ENCODE measurements around the gene TRMT10A. TPM values are rescaled to one million over a fixed set of nuclear protein-coding genes. Genes with fewer than 3 reads are reported as not detected.

Gene TRMT10A
- total and polyA plus RNA-seq, 2 of the 13 experiments (the other 11 are each of a cell fraction or from before 2014, with no cell fraction given) = 3.9 to 12.6 TPM

DNA sequence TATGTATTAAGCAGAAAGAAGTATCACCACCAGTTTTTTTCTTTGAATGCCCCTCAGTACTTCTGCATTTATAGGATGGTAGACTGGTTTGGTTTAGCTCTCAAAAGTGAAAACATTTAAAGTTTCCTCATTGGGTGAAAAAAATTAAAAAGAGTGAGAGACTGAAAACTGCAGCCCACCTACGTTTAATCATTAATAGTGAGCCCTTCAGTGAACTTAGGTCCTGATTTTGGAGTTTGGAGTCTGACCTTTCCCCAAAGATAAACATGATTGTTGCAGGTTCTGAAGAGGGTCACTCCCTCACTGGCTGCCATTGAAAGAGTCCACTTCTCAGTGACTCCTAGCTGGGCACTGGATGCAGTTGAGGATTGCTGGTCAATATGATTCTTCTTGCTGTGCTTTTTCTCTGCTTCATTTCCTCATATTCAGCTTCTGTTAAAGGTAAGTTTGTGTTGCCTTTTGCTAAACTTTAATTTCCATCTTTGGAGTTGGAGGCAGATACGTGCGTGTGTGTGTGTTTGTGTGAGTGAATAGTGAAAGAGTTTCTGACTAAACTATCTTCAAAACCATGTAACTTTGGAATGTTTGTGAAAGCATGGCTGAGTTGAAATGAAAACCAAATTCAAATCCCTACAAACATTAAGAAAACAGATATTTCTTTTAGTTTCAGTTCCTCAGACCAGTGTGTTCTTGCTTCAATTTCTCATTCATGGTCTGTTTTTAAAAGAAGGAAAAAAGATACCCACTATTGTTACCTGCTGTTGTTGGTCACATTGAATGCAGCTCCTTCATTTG lies 10.9 kb upstream of the TRMT10A start, which contains the start of gene MTTP (continued):
- TF ChIP-seq, protein P1, sequence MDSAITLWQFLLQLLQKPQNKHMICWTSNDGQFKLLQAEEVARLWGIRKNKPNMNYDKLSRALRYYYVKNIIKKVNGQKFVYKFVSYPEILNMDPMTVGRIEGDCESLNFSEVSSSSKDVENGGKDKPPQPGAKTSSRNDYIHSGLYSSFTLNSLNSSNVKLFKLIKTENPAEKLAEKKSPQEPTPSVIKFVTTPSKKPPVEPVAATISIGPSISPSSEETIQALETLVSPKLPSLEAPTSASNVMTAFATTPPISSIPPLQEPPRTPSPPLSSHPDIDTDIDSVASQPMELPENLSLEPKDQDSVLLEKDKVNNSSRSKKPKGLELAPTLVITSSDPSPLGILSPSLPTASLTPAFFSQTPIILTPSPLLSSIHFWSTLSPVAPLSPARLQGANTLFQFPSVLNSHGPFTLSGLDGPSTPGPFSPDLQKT (CRISPR knock-in tag; IDR thresholded peaks at IDR 0.05; ENCODE audit: borderline replicate concordance) = no peak
- TF ChIP-seq ZNF574 (CRISPR knock-in tag; IDR thresholded peaks at IDR 0.05) = peak; percentile 72; the same call in 1 of the 2 replicates
- 0 out of 2 replicates have a peak, but pooled peaks have one; percentile 61 for TF ChIP-seq SMAD9 (CRISPR knock-in tag; IDR thresholded peaks at IDR 0.05)
- TF ChIP-seq HHEX (CRISPR knock-in tag; IDR thresholded peaks at IDR 0.05) = no peak
- TF ChIP-seq SNRNP70 (IDR thresholded peaks at IDR 0.05; ENCODE audit: low read depth, low read length) = no peak
- TF ChIP-seq, protein P2, sequence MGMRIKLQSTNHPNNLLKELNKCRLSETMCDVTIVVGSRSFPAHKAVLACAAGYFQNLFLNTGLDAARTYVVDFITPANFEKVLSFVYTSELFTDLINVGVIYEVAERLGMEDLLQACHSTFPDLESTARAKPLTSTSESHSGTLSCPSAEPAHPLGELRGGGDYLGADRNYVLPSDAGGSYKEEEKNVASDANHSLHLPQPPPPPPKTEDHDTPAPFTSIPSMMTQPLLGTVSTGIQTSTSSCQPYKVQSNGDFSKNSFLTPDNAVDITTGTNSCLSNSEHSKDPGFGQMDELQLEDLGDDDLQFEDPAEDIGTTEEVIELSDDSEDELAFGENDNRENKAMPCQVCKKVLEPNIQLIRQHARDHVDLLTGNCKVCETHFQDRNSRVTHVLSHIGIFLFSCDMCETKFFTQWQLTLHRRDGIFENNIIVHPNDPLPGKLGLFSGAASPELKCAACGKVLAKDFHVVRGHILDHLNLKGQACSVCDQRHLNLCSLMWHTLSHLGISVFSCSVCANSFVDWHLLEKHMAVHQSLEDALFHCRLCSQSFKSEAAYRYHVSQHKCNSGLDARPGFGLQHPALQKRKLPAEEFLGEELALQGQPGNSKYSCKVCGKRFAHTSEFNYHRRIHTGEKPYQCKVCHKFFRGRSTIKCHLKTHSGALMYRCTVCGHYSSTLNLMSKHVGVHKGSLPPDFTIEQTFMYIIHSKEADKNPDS (CRISPR knock-in tag; IDR thresholded peaks at IDR 0.05) = no peak
- no peak for TF ChIP-seq ZNF354B (CRISPR knock-in tag; IDR thresholded peaks at IDR 0.05)
- no peak; the same call in 1 of the 2 replicates for TF ChIP-seq KDM5A (IDR thresholded peaks at IDR 0.05; ENCODE audit: borderline replicate concordance, low read length)
- TF ChIP-seq GATAD2A (CRISPR knock-in tag; IDR thresholded peaks at IDR 0.05) = peak; percentile 65
- TF ChIP-seq HMG20B (CRISPR knock-in tag; conservative IDR thresholded peaks at IDR 0.05) = no peak
- no peak for TF ChIP-seq ZBTB46 (CRISPR knock-in tag; IDR thresholded peaks at IDR 0.05; ENCODE audit: borderline replicate concordance)
- TF ChIP-seq TGIF2 (CRISPR knock-in tag; IDR thresholded peaks at IDR 0.05) = no peak
- TF ChIP-seq, protein P3, sequence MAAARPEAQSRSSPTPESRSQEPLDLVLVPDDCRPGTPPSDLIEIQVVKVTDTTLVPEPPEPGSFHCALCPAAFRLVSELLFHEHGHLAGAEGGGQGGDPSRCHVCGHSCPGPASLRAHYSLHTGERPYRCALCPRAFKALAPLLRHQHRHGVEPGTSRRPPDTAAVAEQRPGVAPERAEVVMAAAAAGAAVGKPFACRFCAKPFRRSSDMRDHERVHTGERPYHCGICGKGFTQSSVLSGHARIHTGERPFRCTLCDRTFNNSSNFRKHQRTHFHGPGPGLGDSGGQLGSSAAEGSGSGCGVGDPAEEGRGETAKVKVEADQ (CRISPR knock-in tag; IDR thresholded peaks at IDR 0.05; ENCODE audit: borderline replicate concordance) = peak; percentile 77
- no peak for TF ChIP-seq MTA1 (CRISPR knock-in tag; IDR thresholded peaks at IDR 0.05; ENCODE audit: borderline replicate concordance)
- no peak for TF ChIP-seq ZNF724P (CRISPR knock-in tag; IDR thresholded peaks at IDR 0.05; ENCODE audit: borderline replicate concordance)
- TF ChIP-seq FOXA3 (CRISPR knock-in tag; IDR thresholded peaks at IDR 0.05) = peak; percentile 89
- TF ChIP-seq ZNF747 (CRISPR knock-in tag; IDR thresholded peaks at IDR 0.05; ENCODE audit: borderline replicate concordance) = no peak
- TF ChIP-seq ZNF597 (CRISPR knock-in tag; IDR thresholded peaks at IDR 0.05) = no peak
- TF ChIP-seq ZNF839 (CRISPR knock-in tag; IDR thresholded peaks at IDR 0.05; ENCODE audit: borderline replicate concordance) = no peak

All from HepG2 (cell line).